Spleen (tissue), 11 donors: ENCODE measurements around the gene PLA2G4D. TPM values are rescaled to one million over a fixed set of nuclear protein-coding genes. Genes with fewer than 3 reads are reported as not detected.

ENCODE experiments used
- DNase-seq: peaks from one replicate; pipeline ENCODE4 v3.0.0-alpha.2; 2020
- H3K27ac ChIP-seq, 8 donors: fragments of 200-600 bp; sonication (generic) in 7 of 8; 1 replicate in 4 of 8; 2 replicates in 4 of 8; pipeline versions ENCODE4 v1.5.0 to v1.8.0; 2016 to 2021; ENCODE audit warnings: inconsistent platforms in 4 of 8, mild to moderate bottlenecking in 4 of 8, moderate library complexity in 1 of 8
- H3K27me3 ChIP-seq, 7 donors: fragments of 200-600 bp; sonication (generic) in 6 of 7; replicated peaks in 1 of 7; 1 replicate in 4 of 7; 2 replicates in 3 of 7; pipeline versions ENCODE4 v1.5.0 to v1.8.0; 2016 to 2021; ENCODE audit warnings: inconsistent platforms in 3 of 7, mild to moderate bottlenecking in 1 of 7
- H3K36me3 ChIP-seq, 6 donors: fragments of 200-600 bp; sonication (generic) in 5 of 6; 1 replicate in 4 of 6; 2 replicates in 2 of 6; pipeline versions ENCODE4 v1.5.0 to v1.8.0; 2016 to 2021; ENCODE audit warnings: inconsistent platforms in 2 of 6
- H3K4me1 ChIP-seq, 6 donors: fragments of 200-600 bp; sonication (generic) in 5 of 6; 1 replicate in 3 of 6; 2 replicates in 3 of 6; pipeline versions ENCODE4 v1.5.0 to v1.8.0; 2016 to 2021; ENCODE audit warnings: inconsistent platforms in 3 of 6
- H3K4me3 ChIP-seq, 8 donors: fragments of 200-600 bp; sonication (generic) in 7 of 8; 1 replicate in 4 of 8; 2 replicates in 4 of 8; pipeline versions ENCODE4 v1.5.0 to v1.8.0; 2016 to 2021; ENCODE audit warnings: inconsistent platforms in 4 of 8, mild to moderate bottlenecking in 4 of 8, moderate library complexity in 2 of 8
- H3K9me3 ChIP-seq, 8 donors: fragments of 200-600 bp; sonication (generic) in 7 of 8; 1 replicate in 4 of 8; 2 replicates in 4 of 8; pipeline versions ENCODE4 v1.5.0 to v1.8.0; 2016 to 2021; ENCODE audit warnings: inconsistent platforms in 4 of 8
- POLR2A ChIP-seq, 3 donors: fragments of 450-650 bp; IDR thresholded peaks; one replicate each; pipeline ENCODE4 v1.5.1; 2017; ENCODE audit warnings: antibody characterized with exemption in 3 of 3, mild to moderate bottlenecking in 1 of 3
- POLR2AphosphoS5 ChIP-seq, 3 donors: sonication (generic); formaldehyde crosslinking; IDR thresholded peaks; one replicate each; pipeline ENCODE4 v1.5.1; 2017; ENCODE audit warnings: antibody characterized with exemption in 3 of 3
- WGBS, 5 donors: extraction: QIAGEN DNeasy Blood & Tissue Kit in 3 of 5; methylation state at CpG; one replicate each; pipeline versions ENCODE4 v1.1.5 to v1.1.7; 2013 to 2018; 5-methylcytosine and 5-hydroxymethylcytosine counted together
- intact Hi-C: fragments of 100-400 bp; cut with DNase I; formaldehyde crosslinking; loops from one replicate; pipeline ENCODE4 v1.15.0; 2023; ENCODE audit warnings: low total_unique reads
- polyA plus RNA-seq, 3 donors: library from polyadenylated mRNA; stranded (reverse); fragments of 200-250 nt; gene quantifications; one replicate each; pipeline ENCODE4 v1.2.1, GENCODE V29; 2013
- total RNA-seq, 7 donors: library from RNA; depleted of rRNA in 3 of 7; stranded (reverse); fragments of >200 nt in 3 of 7; fragmentation: NEBNext Ultra II Directional in 4 of 7; extraction: Animal tissue kit (Norgen Biotek cat#: 25700) in 4 of 7; gene quantifications; one replicate each; pipeline versions ENCODE4 v1.1.0 to v1.2.1, GENCODE V29; 2016 to 2021
- TF ChIP-seq, protein P1 (sequence below), 11 experiments: fragments of 200-600 bp in 7 of 11; fragments of 450-650 bp in 4 of 11; sonication (generic) in 4 of 11; IDR thresholded peaks in 8 of 11; conservative IDR thresholded peaks in 3 of 11; 1 replicate in 7 of 11; 2 replicates in 4 of 11; pipeline versions ENCODE4 v1.4.0 to v1.8.0; 2016 to 2021; ENCODE audit warnings: antibody characterized with exemption in 11 of 11, inconsistent platforms in 4 of 11, mild to moderate bottlenecking in 1 of 11
- donor health status: healthy with polysubstance abuse.
- donor health status: DM: no; HTN: no; CAD: no; lungs with moderate emphysema.
- donor health status: DM: no; HTN: no; CAD: no.
- donor health status: Bipolar disorder and iron deficiency.
- donor health status: healthy.
- donor health status: DM: no; HTN: no; CAD: no.
- donor health status: DM: yes; HTN: yes; CAD: no.

The PLA2G4D gene
- total and polyA plus RNA-seq, 10 donors = not detected

DNA sequence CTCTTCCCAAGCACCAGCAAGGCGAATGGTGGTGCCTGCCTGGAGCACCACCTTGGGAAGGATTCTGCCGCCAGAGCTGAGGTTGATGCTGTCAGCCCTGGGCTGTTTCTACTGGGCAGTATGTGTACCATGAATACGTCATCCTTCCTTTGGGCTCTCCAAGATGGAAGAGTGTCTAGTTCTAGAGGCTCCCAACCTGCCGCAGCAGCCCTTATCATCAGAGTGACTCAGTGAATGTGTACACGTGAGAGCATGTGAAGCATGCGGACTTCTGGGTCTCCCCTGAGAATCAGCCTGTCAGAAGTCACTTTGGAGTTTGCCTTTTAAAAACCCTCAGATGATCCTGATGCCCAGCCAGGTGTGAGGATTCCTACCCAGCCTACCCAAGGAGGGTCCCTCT, 20.9 kb downstream of the PLA2G4D start:
- Histone ChIP-seq H3K4me3 (no peak overlapping the region), H3K9me3 (peaks cover 0 to 1% (median 0%) of the 10 kb centered on the region in 8 donors), H3K36me3 (no peaks in the 10 kb centered on the region), H3K27me3 (peaks cover 0 to 30% (median 0%) of the 10 kb centered on the region in 7 donors), H3K4me1 (peaks cover 0 to 8% (median 0%) of the 10 kb centered on the region in 6 donors), H3K27ac (no peak overlapping the region)
- intact Hi-C loops = no loop called here
- DNase-seq = no peak
- no peak for TF ChIP-seq POLR2A (IDR thresholded peaks at IDR 0.05)
- TF ChIP-seq, protein P1, sequence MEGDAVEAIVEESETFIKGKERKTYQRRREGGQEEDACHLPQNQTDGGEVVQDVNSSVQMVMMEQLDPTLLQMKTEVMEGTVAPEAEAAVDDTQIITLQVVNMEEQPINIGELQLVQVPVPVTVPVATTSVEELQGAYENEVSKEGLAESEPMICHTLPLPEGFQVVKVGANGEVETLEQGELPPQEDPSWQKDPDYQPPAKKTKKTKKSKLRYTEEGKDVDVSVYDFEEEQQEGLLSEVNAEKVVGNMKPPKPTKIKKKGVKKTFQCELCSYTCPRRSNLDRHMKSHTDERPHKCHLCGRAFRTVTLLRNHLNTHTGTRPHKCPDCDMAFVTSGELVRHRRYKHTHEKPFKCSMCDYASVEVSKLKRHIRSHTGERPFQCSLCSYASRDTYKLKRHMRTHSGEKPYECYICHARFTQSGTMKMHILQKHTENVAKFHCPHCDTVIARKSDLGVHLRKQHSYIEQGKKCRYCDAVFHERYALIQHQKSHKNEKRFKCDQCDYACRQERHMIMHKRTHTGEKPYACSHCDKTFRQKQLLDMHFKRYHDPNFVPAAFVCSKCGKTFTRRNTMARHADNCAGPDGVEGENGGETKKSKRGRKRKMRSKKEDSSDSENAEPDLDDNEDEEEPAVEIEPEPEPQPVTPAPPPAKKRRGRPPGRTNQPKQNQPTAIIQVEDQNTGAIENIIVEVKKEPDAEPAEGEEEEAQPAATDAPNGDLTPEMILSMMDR (IDR thresholded peaks at IDR 0.05 in 8 of 11, conservative IDR thresholded peaks at IDR 0.05 in 3 of 11) = no peak
- TF ChIP-seq POLR2AphosphoS5 (IDR thresholded peaks at IDR 0.05) = no peak
- 79 to 93% (median 91%) methylated on average over 3 to 6 of the region's 6 CpGs for WGBS, 5 donors

GRCh38 chr15:42072141-42072685, 22.1 kb downstream of the PLA2G4D start:
- Histone ChIP-seq H3K9me3 (peaks cover 0 to 13% (median 7%) of the 10 kb centered on the region in 8 donors), H3K36me3 (no peaks in the 10 kb centered on the region), H3K4me3 (no peak overlapping the region), H3K27me3 (peaks cover 0 to 31% (median 0%) of the 10 kb centered on the region in 7 donors), H3K4me1 (peaks cover 0 to 8% (median 0%) of the 10 kb centered on the region in 6 donors), H3K27ac (no peak overlapping the region)
- 77 to 90% (median 81%) methylated on average over 9 to 11 of the region's 11 CpGs for WGBS, 5 donors
- no peak for DNase-seq
- TF ChIP-seq POLR2AphosphoS5 (IDR thresholded peaks at IDR 0.05) (no peak), POLR2A (IDR thresholded peaks at IDR 0.05) (no peak)
- TF ChIP-seq, protein P1 (IDR thresholded peaks at IDR 0.05 in 8 of 11, conservative IDR thresholded peaks at IDR 0.05 in 3 of 11) = no peak
- intact Hi-C loops = no loop called here

DNA sequence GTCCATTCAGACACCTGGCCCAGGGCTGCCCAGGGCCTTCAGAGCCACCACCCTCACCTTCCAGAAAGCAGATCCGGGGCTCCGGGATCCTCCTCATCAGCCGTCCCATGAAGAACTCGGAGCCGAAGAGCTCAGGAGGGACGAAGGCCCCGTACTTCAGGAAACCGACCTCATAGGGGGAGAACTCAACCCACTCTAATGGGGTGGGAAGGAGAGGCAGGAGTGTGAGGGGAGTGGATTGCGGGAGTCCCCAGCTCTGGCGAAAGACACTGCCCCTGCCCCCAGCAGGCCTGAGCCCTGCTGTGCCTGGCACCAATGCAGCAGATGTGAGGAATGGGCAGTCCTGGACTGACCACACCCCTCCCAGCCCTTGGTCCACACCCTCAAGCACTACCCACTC, 22.6 kb downstream of the PLA2G4D start:
- no peak overlapping the region for H3K4me3 ChIP-seq
- peaks cover 0 to 35% (median 0%) of the 10 kb centered on the region in 7 donors for H3K27me3 ChIP-seq
- no peak for DNase-seq
- H3K27ac ChIP-seq = no peak overlapping the region
- no peaks in the 10 kb centered on the region for H3K36me3 ChIP-seq
- TF ChIP-seq POLR2AphosphoS5 (IDR thresholded peaks at IDR 0.05) (no peak), POLR2A (IDR thresholded peaks at IDR 0.05) (no peak)
- TF ChIP-seq, protein P1 (IDR thresholded peaks at IDR 0.05 in 8 of 11, conservative IDR thresholded peaks at IDR 0.05 in 3 of 11) = no peak
- 88 to 96% (median 90%) methylated on average over 9 to 10 of the region's 10 CpGs for WGBS, 5 donors
- peaks cover 0 to 8% (median 0%) of the 10 kb centered on the region in 6 donors for H3K4me1 ChIP-seq
- H3K9me3 ChIP-seq = peaks cover 0 to 17% (median 10%) of the 10 kb centered on the region in 8 donors
- intact Hi-C loops = no loop called here

GRCh38 chr15:42070976-42071350, 23.4 kb downstream of the PLA2G4D start:
- H3K27me3 ChIP-seq = peaks cover 0 to 40% (median 0%) of the 10 kb centered on the region in 7 donors
- H3K4me3 ChIP-seq = no peak overlapping the region
- intact Hi-C loops = no loop called here
- TF ChIP-seq, protein P1 (IDR thresholded peaks at IDR 0.05 in 8 of 11, conservative IDR thresholded peaks at IDR 0.05 in 3 of 11) = no peak
- no peak for TF ChIP-seq POLR2AphosphoS5 (IDR thresholded peaks at IDR 0.05)
- TF ChIP-seq POLR2A (IDR thresholded peaks at IDR 0.05) = no peak
- 30 to 45% (median 38%) methylated on average over 6 to 9 of the region's 9 CpGs for WGBS, 5 donors
- peaks cover 0 to 17% (median 10%) of the 10 kb centered on the region in 8 donors for H3K9me3 ChIP-seq
- DNase-seq = no peak
- H3K27ac ChIP-seq = no peak overlapping the region
- H3K36me3 ChIP-seq = no peaks in the 10 kb centered on the region
- peaks cover 0 to 2% (median 0%) of the 10 kb centered on the region in 6 donors for H3K4me1 ChIP-seq
